ENCODE measurements around the gene MEAF6. TPM values are rescaled to one million over a fixed set of nuclear protein-coding genes. Genes with fewer than 3 reads are reported as not detected.

Gene MEAF6
- total RNA-seq, 1 donor from 2014 or later = 64.5 TPM

- intact Hi-C loops (cut with DNase I) = no loop called here
- no peaks in the 10 kb centered on the region for H3K9me3 ChIP-seq
- H3K27ac ChIP-seq = no peak overlapping the region
Observed at GRCh38 chr1:37559080-37559479, 44.5 kb upstream of the MEAF6 start.

GRCh38 chr1:37558411-37558810 lies 43.8 kb upstream of the MEAF6 start:
- Histone ChIP-seq H3K9me3 (no peaks in the 10 kb centered on the region), H3K27ac (no peak overlapping the region), H3K36me3 (peaks cover 3% of the 10 kb centered on the region), H3K4me3 (no peak overlapping the region), H3K27me3 (no peaks in the 10 kb centered on the region), H3K4me1 (peaks cover 8% of the 10 kb centered on the region)
- no peak for TF ChIP-seq CTCF (IDR thresholded peaks at IDR 0.05)
- DNase-seq (no peak), ATAC-seq (no peak)
- intact Hi-C loops (cut with DNase I) = no loop called here

More at GRCh38 chr1:37559080-37559479, 44.5 kb upstream of the MEAF6 start:
- ATAC-seq (no peak), DNase-seq (no peak)
- TF ChIP-seq CTCF (IDR thresholded peaks at IDR 0.05) = no peak
- H3K4me1 ChIP-seq = peaks cover 7% of the 10 kb centered on the region
- peaks cover 3% of the 10 kb centered on the region for H3K36me3 ChIP-seq
- no peaks in the 10 kb centered on the region for H3K27me3 ChIP-seq
- no peak overlapping the region for H3K4me3 ChIP-seq

GRCh38 chr1:37557402-37557801 lies 42.8 kb upstream of the MEAF6 start:
- TF ChIP-seq CTCF (IDR thresholded peaks at IDR 0.05) = no peak
- H3K4me3 ChIP-seq = peak overlapping the region; percentile 52
- H3K4me1 ChIP-seq = peaks cover 18% of the 10 kb centered on the region
- intact Hi-C loops (cut with DNase I) = no loop called here
- H3K27ac ChIP-seq = peak overlapping the region; percentile 87
- H3K9me3 ChIP-seq = no peaks in the 10 kb centered on the region
- DNase-seq (no peak), ATAC-seq (no peak)
- H3K36me3 ChIP-seq = no peaks in the 10 kb centered on the region
- no peaks in the 10 kb centered on the region for H3K27me3 ChIP-seq

DNA sequence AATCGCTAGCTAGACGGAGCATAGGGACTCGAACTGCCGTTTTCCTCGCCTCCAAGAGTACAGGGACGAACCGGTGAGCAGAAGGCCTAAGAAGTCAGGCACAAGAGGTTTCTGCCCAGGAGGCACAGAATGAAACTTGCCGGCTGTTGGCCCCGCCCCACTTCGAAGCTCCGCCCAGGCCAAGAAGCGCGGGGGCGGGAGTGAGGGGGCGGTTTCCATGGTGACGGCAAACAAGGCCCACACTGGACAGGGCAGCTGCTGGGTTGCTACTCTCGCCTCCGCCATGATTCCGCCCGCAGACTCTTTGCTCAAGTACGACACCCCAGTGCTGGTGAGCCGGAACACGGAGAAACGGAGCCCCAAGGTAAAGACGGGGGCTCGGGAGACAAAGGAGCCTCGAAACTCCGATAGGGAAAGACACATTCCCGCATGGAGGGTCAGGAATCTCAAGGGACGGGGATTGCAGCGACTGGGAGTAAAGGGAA lies 42.2 kb upstream of the MEAF6 start, which contains the start of gene DNALI1:
Gene DNALI1, plus strand, starts transcription at position 229 of the 485 bp plus-strand sequence. Its CDS starts 55 bp downstream, at position 284.
- Histone ChIP-seq H3K36me3 (peaks cover 4% of the 10 kb centered on the region), H3K4me1 (peaks cover 24% of the 10 kb centered on the region), H3K4me3 (peak within 1 kb of the TSS; percentile 52), H3K27ac (peak within 1 kb of the TSS; percentile 87), H3K9me3 (no peaks in the 10 kb centered on the region), H3K27me3 (no peaks in the 10 kb centered on the region)
- no peak for TF ChIP-seq CTCF (IDR thresholded peaks at IDR 0.05)
- intact Hi-C loops (cut with DNase I) = no loop called here
- ATAC-seq (peak; percentile 94), DNase-seq (peak; percentile 94)

DNA sequence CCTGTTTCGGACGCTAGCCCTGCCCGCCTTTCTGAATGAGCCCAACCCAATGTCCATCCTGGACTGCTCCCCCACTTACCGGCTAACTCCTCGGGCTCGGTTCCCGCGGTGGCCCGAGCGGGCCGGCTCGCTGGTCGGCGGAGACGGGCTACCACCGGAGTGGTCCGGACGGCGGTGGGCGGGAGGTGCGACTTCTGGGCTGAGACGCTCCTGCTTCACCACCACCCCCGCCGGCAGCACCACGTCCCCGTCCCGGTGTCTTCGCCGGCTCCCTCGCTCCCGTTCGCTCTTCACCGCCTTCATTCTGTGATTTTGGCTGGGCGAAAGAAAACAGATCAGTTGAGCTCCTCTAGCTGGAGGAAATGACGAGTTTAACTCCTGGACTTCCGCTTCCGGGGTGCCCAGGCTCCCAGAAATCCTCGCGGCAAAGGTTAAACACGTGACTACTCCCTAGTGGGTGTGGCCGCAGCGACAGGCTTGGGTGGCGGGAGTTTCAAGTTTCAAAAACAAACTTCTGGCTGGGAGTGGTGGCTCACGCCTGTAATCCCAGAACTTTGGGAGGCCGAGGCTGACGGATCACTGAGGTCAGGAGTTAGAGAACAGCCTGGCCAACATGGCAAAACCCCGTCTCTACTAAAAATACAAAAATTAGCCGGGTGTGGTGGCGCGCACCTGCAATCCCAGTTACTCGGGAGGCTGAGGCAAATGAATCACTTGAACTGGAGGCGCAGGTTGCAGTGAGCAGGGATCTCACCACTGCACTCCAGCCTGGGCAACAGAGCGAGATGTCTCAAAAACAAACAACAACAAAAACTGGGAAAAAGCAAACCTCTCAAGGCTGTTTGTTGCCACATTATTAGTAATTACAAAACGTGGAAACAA lies 39.6 kb upstream of the MEAF6 start, which contains the start of gene SNIP1:
Gene SNIP1, minus strand, starts transcription at position 367 of the 882 bp plus-strand sequence. Its CDS starts 64 bp downstream, at position 303.
- ATAC-seq (peak; percentile 94), DNase-seq (peak; percentile 92)
- TF ChIP-seq CTCF (IDR thresholded peaks at IDR 0.05) = no peak
- H3K27ac ChIP-seq = peak within 1 kb of the TSS; percentile 96
- H3K4me1 ChIP-seq = peaks cover 28% of the 10 kb centered on the region
- H3K36me3 ChIP-seq = peaks cover 19% of the 10 kb centered on the region
- no peaks in the 10 kb centered on the region for H3K9me3 ChIP-seq
- H3K27me3 ChIP-seq = no peaks in the 10 kb centered on the region
- intact Hi-C loops (cut with DNase I) = no loop called here
- H3K4me3 ChIP-seq = peak within 1 kb of the TSS; percentile 99
